ENCODE results near the gene SCN5A. TPM values are rescaled to one million over a fixed set of nuclear protein-coding genes. Genes with fewer than 3 reads are reported as not detected.
A peak's percentile ranks its signal among the peaks of the same experiment; 100 is the strongest.

Gene SCN5A
- total RNA-seq, 1 donor from 2014 or later = 22.1 TPM

GRCh38 chr3:38543586-38543985 is 105.9 kb downstream of the SCN5A start:
- DNase-seq (ENCODE audit: low spot score) = no peak

- DNase-seq (ENCODE audit: low spot score) = no peak
These were observed 106.8 kb downstream of the SCN5A start for GRCh38 chr3:38542401-38543298.

GRCh38 chr3:38541806-38542205 is 107.7 kb downstream of the SCN5A start:
- no peak for DNase-seq (ENCODE audit: low spot score)

GRCh38 chr3:38538773-38539353 is 110.6 kb downstream of the SCN5A start:
- DNase-seq (ENCODE audit: low spot score) = no peak

- no peak for DNase-seq (ENCODE audit: low spot score)
These were observed 112.8 kb downstream of the SCN5A start for GRCh38 chr3:38536671-38537070.

DNA sequence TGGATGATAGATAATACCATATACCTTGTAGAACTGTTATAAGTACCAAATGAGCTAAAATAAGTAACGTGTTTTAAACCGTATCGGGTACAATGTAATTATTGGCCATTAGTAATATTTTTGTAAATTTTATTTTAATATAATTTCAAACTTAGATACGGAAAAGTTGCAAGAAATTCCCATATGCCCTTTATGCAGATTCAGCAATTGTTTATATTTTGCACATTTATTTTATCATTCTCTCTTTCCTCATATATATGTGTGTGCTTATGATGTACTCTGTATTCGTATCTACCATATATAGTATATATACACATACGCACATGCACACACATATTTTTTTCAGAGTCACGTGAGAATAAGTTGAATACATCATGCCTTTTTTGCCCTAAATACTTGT is 114.9 kb downstream of the SCN5A start:
- DNase-seq (ENCODE audit: low spot score) = no peak

DNA sequence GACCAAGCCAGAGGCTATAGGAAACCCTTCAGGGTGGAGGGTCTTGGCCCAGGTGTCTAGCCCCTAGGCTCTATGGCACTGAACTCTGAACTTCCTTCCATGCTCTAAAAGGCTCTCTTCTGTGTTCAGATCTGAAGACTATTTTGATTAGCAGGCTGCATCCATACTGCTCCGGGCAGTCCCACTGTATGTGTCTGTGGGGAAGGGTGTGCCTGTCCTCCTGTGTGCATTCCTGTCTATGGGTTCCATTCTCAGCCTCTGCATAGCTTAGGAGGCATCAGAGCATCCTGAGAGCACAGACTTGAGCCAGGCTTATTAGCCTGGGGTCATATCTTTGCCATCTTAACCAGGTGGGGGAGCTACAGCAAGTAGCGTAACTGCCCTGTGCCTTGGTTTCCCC is 115.3 kb downstream of the SCN5A start:
- DNase-seq (ENCODE audit: low spot score) = no peak

GRCh38 chr3:38533285-38533976 is 116.1 kb downstream of the SCN5A start:
- no peak for DNase-seq (ENCODE audit: low spot score)

DNA sequence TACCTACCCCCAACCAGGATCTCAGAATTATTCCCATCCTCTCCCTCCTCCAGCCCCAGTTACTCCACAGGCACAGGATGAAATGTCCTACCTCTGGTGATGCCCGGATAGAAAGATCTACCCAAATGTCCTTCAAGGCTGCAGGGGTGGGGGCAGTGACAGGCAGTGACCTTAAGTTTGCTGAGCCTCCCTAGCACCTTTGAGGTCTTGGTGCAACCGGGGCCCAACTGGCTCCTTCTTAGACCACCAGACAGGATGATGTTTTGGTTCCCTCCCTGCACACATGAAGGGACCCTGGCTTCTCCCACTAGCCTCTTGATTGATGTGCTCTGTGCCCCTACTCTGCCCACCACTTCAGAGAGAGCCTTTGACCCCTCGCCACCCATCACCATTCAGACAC is 117.0 kb downstream of the SCN5A start:
- DNase-seq (ENCODE audit: low spot score) = no peak

DNA sequence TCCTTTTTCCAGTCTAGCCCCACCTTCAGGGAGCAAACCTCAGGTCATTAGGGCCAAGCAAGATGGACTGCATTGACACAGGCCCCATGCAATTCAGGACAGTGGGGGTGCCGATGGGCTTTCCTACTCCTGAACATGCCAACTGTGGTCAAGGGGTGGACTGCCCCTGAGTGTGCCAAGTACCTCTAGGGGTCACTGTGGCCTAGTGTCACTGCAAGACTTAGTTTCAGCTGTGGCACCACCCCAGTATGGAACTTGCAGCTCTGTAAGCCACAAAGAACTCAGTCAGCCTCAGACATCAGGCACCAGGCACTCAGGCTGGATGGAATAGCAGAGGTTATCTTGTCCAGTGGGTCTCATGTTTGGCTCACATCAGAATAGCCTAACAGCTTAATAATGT is 121.0 kb downstream of the SCN5A start:
- DNase-seq (ENCODE audit: low spot score) = no peak

DNA sequence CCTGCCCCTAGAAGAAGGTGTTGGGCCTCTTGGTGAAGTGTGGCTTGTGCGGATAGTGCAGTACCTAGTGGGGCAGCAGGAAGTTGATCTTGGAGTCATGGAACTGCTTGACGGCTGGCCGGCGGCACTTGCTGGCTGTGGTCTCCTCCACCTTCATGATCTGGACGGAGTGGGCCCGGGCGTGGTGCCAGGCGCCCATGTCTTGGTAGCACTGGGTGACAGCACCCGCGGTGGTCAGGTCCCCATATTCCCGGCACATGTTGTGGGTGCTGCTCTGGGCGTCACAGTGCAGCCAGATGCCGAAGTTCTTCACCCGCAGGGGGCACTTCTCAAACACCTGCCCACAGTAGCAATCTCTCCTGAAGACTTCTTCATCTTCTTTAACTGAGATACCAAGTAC is 122.7 kb downstream of the SCN5A start:
- DNase-seq (ENCODE audit: low spot score) = no peak

DNA sequence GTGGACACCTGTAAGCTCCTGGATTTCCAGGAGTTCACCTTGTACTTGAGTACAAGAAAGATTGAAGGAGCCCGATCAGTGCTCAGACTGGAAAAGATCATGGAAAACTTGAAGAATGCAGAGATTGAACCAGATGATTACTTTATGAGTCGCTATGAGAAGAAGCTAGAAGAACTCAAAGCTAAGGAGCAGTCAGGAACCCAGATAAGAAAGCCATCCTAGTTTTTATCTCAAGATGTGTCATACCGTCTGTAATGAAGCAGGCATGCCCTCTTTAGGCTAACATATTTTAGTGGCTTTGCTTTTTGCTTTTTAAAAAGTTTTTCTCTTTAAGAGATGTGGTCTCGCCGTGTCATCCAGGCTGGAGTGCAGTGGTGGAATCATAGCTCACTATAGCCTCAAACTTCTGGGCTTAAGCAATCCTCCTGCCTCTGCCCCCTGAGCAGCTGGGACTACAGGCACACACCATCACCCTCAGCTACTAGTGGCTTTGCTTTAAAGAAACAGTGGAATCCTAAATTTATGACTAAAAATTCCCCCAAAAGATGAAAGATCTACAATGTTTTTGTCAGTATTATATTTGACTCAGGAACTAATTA is 125.2 kb downstream of the SCN5A start:
- no peak for DNase-seq (ENCODE audit: low spot score)

DNA sequence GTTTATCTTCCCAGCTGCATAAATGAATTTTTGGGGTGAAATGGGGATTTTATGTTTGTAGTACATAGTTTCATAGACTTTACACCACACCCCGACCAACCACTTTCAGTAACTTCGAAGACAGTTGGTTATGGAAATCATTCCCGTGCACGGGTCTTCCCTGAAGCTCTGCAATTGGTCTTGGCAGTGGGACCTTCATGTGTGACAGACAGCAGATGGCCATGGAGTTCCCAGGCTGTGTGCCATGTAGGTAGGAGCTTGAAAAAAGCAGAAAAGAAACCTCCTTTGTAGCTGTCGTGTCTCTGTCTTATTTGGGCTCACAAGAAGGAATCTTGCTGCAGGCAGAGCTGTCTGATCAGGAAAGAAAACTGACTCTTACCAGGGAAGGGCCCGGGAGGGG is 127.5 kb downstream of the SCN5A start:
- DNase-seq (ENCODE audit: low spot score) = no peak

DNA sequence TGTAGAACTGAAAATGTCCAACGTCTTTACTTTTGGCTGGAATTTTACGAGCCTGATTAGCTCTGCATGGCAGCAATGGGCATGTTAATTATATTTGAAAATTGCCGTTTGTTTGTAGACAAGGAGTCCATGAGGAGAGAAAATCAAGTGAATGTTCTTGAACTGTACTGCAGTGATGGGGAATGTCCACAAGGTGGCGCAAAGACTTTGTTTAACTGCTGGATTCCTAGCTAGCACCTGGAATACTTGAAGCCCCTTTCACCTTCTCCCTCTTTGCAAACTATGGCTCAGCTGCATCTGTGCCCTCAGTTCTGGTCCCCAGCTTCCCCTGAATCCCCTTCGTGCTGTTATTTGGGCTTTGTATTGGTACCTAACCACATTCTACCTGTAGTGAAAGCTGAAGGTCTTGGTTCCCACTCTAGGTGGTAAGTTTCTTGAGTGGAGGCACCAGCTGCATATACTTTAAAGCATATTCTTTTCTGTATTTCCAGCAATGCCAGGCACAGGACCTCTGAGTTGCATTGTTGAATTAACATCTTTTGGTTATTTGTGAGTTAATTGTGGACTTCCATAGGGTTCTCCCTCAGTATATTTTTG is 128.0 kb downstream of the SCN5A start:
- peak; percentile 72 for DNase-seq (ENCODE audit: low spot score)

GRCh38 chr3:38519651-38520050 is 129.8 kb downstream of the SCN5A start:
- no peak for DNase-seq (ENCODE audit: low spot score)

- DNase-seq (ENCODE audit: low spot score) = no peak
These were observed 130.5 kb downstream of the SCN5A start for GRCh38 chr3:38519000-38519399.

GRCh38 chr3:38516669-38517068 is 132.8 kb downstream of the SCN5A start:
- DNase-seq (ENCODE audit: low spot score) = no peak

GRCh38 chr3:38515367-38515766 is 134.1 kb downstream of the SCN5A start:
- no peak for DNase-seq (ENCODE audit: low spot score)

DNA sequence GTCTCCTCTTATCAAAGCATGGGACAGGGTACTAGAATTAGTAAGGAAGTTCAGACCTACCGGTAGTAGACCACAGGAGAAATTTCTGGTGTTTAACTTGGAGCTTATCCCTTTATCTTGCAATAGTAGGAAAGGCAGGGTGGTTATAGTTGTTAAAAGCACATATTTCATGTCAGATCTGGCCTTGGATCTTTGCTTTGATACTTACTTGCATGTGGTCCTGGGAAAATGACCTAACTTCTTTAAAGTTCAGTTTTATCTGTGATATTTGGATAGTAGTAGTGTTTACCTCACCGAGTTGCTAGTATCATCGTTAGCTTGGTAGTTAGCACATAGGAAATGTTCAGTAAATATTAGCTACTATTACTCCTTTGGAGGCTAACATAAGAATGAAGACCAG is 137.9 kb downstream of the SCN5A start:
- no peak for DNase-seq (ENCODE audit: low spot score)

GRCh38 chr3:38510631-38511030 is 138.9 kb downstream of the SCN5A start:
- no peak for DNase-seq (ENCODE audit: low spot score)

DNA sequence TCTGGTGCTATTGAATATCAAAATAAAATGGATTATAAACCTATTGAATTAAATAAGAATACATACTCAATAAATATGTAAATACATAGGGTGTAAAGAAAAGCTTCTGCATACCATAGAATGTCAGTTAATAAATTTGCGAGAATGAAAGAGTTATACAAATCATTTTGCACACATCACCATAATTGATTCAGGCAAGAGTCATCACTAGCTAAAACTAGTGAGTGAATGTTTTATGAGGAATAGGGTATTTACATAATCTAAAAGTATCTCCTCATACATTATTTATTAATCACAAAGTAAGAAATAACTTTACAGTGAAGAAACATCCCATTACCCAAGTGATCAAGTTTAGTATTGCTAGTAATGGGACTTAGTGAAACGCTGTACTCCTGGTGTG is 139.8 kb downstream of the SCN5A start:
- DNase-seq (ENCODE audit: low spot score) = no peak

- no peak for DNase-seq (ENCODE audit: low spot score)
These were observed 142.4 kb downstream of the SCN5A start for GRCh38 chr3:38507120-38507519.
